ENCODE data around the gene FHOD3.

The FHOD3 gene

GRCh38 chr18:36314098-36314497 is 16.6 kb downstream of the FHOD3 start:
- no peak overlapping the region for H2AFZ ChIP-seq (ENCODE audit: low read length)
- H3K9me2 ChIP-seq (replicated peaks; ENCODE audit: low read depth, low read length), result no peaks in the 10 kb centered on the region
- TF ChIP-seq EZH2phosphoT487 (IDR thresholded peaks at IDR 0.05; ENCODE audit: borderline replicate concordance) (no peak), CTCF (conservative IDR thresholded peaks at IDR 0.05; ENCODE audit: low read length) (no peak)

GRCh38 chr18:36314754-36315153 is 17.2 kb downstream of the FHOD3 start:
- no peaks in the 10 kb centered on the region for H3K4me1 ChIP-seq (ENCODE audit: insufficient read depth, low read length, poor library complexity, severe bottlenecking)
- no peak overlapping the region for H3K4me2 ChIP-seq (ENCODE audit: low read depth, low read length, poor library complexity, severe bottlenecking)
- H3K79me2 ChIP-seq (ENCODE audit: insufficient read depth, low read length), result no peaks in the 10 kb centered on the region
- no peak overlapping the region for H2AFZ ChIP-seq (ENCODE audit: low read length)
- H3F3A ChIP-seq (ENCODE audit: low read depth), result no peaks in the 10 kb centered on the region
- no peak for TF ChIP-seq EZH2phosphoT487 (IDR thresholded peaks at IDR 0.05; ENCODE audit: borderline replicate concordance)
- no peak for TF ChIP-seq CTCF (conservative IDR thresholded peaks at IDR 0.05; ENCODE audit: low read length)
- H3K27me3 ChIP-seq (ENCODE audit: insufficient read depth, low read length, poor library complexity, severe bottlenecking), result no peaks in the 10 kb centered on the region
- no peaks in the 10 kb centered on the region for H3K9me3 ChIP-seq (ENCODE audit: insufficient read depth, low read depth, low read length)
- no peaks in the 10 kb centered on the region for H3K9me2 ChIP-seq (replicated peaks; ENCODE audit: low read depth, low read length)
- no peak overlapping the region for H3K9ac ChIP-seq (ENCODE audit: low read depth, low read length, poor library complexity, severe bottlenecking)
- no peaks in the 10 kb centered on the region for H3K36me3 ChIP-seq (ENCODE audit: insufficient read depth, low read length)
- H3K4me3 ChIP-seq (ENCODE audit: low read length, poor library complexity, severe bottlenecking), result no peak overlapping the region
- no peaks in the 10 kb centered on the region for H4K20me1 ChIP-seq (ENCODE audit: insufficient read depth, low read length, poor library complexity, severe bottlenecking)

More at GRCh38 chr18:36314098-36314497, 16.6 kb downstream of the FHOD3 start:
- Histone ChIP-seq H3F3A (ENCODE audit: low read depth) (no peaks in the 10 kb centered on the region), H3K9me3 (ENCODE audit: insufficient read depth, low read depth, low read length) (no peaks in the 10 kb centered on the region), H3K4me2 (ENCODE audit: low read depth, low read length, poor library complexity, severe bottlenecking) (no peak overlapping the region), H4K20me1 (ENCODE audit: insufficient read depth, low read length, poor library complexity, severe bottlenecking) (no peaks in the 10 kb centered on the region), H3K79me2 (ENCODE audit: insufficient read depth, low read length) (no peaks in the 10 kb centered on the region), H3K36me3 (ENCODE audit: insufficient read depth, low read length) (no peaks in the 10 kb centered on the region), H3K9ac (ENCODE audit: low read depth, low read length, poor library complexity, severe bottlenecking) (no peak overlapping the region), H3K4me3 (ENCODE audit: low read length, poor library complexity, severe bottlenecking) (no peak overlapping the region), H3K27me3 (ENCODE audit: insufficient read depth, low read length, poor library complexity, severe bottlenecking) (no peaks in the 10 kb centered on the region), H3K4me1 (ENCODE audit: insufficient read depth, low read length, poor library complexity, severe bottlenecking) (no peaks in the 10 kb centered on the region)

- H3K9me3 ChIP-seq (ENCODE audit: insufficient read depth, low read depth, low read length), result no peaks in the 10 kb centered on the region
- no peaks in the 10 kb centered on the region for H3K79me2 ChIP-seq (ENCODE audit: insufficient read depth, low read length)
- no peaks in the 10 kb centered on the region for H3K4me1 ChIP-seq (ENCODE audit: insufficient read depth, low read length, poor library complexity, severe bottlenecking)
- no peak overlapping the region for H3K4me2 ChIP-seq (ENCODE audit: low read depth, low read length, poor library complexity, severe bottlenecking)
- H3F3A ChIP-seq (ENCODE audit: low read depth), result no peaks in the 10 kb centered on the region
- no peak overlapping the region for H2AFZ ChIP-seq (ENCODE audit: low read length)
- H3K9me2 ChIP-seq (replicated peaks; ENCODE audit: low read depth, low read length), result no peaks in the 10 kb centered on the region
- TF ChIP-seq EZH2phosphoT487 (IDR thresholded peaks at IDR 0.05; ENCODE audit: borderline replicate concordance) (no peak), CTCF (conservative IDR thresholded peaks at IDR 0.05; ENCODE audit: low read length) (no peak)
- no peaks in the 10 kb centered on the region for H3K36me3 ChIP-seq (ENCODE audit: insufficient read depth, low read length)
- no peak overlapping the region for H3K9ac ChIP-seq (ENCODE audit: low read depth, low read length, poor library complexity, severe bottlenecking)
- no peak overlapping the region for H3K4me3 ChIP-seq (ENCODE audit: low read length, poor library complexity, severe bottlenecking)
- H3K27me3 ChIP-seq (ENCODE audit: insufficient read depth, low read length, poor library complexity, severe bottlenecking), result no peaks in the 10 kb centered on the region
- no peaks in the 10 kb centered on the region for H4K20me1 ChIP-seq (ENCODE audit: insufficient read depth, low read length, poor library complexity, severe bottlenecking)
Measured at GRCh38 chr18:36315736-36316135, 18.2 kb downstream of the FHOD3 start.
